ENCODE results near the gene SHROOM1.

- TF ChIP-seq CTCF (IDR thresholded peaks at IDR 0.05 in 8 of 11, conservative IDR thresholded peaks at IDR 0.05 in 3 of 11) (no peak), POLR2A (IDR thresholded peaks at IDR 0.05) (no peak), POLR2AphosphoS5 (IDR thresholded peaks at IDR 0.05) (no peak)
These were observed 47.0 kb upstream of the SHROOM1 start for GRCh38 chr5:132877466-132877865.
